H9 (cell line): ENCODE results near the gene EEF1E1. TPM values are rescaled to one million over a fixed set of nuclear protein-coding genes. Genes with fewer than 3 reads are reported as not detected.

ENCODE experiments used
- DNase-seq: peaks from one replicate; pipeline ENCODE4 v3.0.0-alpha.2; 2017
- H2AFZ ChIP-seq: one replicate; pipeline ENCODE4 v1.6.1; 2013; ENCODE audit warnings: mild to moderate bottlenecking, low read length, control low read depth, moderate library complexity
- H2AK5ac ChIP-seq: 2 replicates; pipeline ENCODE4 v1.6.1; 2013; ENCODE audit warnings: low read length, control low read depth, mixed read lengths; ENCODE audit not compliant: insufficient read length
- H2BK120ac ChIP-seq: one replicate; pipeline ENCODE4 v1.6.1; 2013; ENCODE audit warnings: low read depth, mild to moderate bottlenecking, low read length, control low read depth, inconsistent platforms; ENCODE audit not compliant: poor library complexity, severe bottlenecking
- H2BK12ac ChIP-seq: 2 replicates; pipeline ENCODE4 v1.6.1; 2013; ENCODE audit warnings: low read length, control low read depth, mixed read lengths, low read depth; ENCODE audit not compliant: insufficient read length
- H2BK15ac ChIP-seq: 2 replicates; pipeline ENCODE4 v1.6.1; 2013; ENCODE audit warnings: low read depth, low read length, control low read depth
- H2BK20ac ChIP-seq: one replicate; pipeline ENCODE4 v1.6.1; 2013; ENCODE audit warnings: low read depth, mild to moderate bottlenecking, low read length, control low read depth, inconsistent platforms; ENCODE audit not compliant: poor library complexity, severe bottlenecking
- H2BK5ac ChIP-seq: 2 replicates; pipeline ENCODE4 v1.6.1; 2013; ENCODE audit warnings: low read length, control low read depth, mixed read lengths; ENCODE audit not compliant: insufficient read length
- H3K14ac ChIP-seq: 2 replicates; pipeline ENCODE4 v1.6.1; 2013; ENCODE audit warnings: low read length, control low read depth; ENCODE audit not compliant: insufficient read depth
- H3K18ac ChIP-seq: 2 replicates; pipeline ENCODE4 v1.6.1; 2013; ENCODE audit warnings: low read depth, mild to moderate bottlenecking, mixed read lengths, low read length, control low read depth; ENCODE audit not compliant: insufficient read length
- H3K23ac ChIP-seq: 2 replicates; pipeline ENCODE4 v1.6.1; 2013; ENCODE audit warnings: low read length, control low read depth, mixed read lengths, low read depth; ENCODE audit not compliant: insufficient read length
- H3K23me2 ChIP-seq: 2 replicates; pipeline ENCODE4 v1.6.1; 2013; ENCODE audit warnings: low read depth, mild to moderate bottlenecking, mixed read lengths, low read length, control low read depth; ENCODE audit not compliant: insufficient read length, poor library complexity, severe bottlenecking
- H3K27ac ChIP-seq: 2 replicates; pipeline ENCODE4 v1.5.1; 2013; ENCODE audit warnings: low read length, control low read depth, mixed read lengths, low read depth; ENCODE audit not compliant: insufficient read length
- H3K27me3 ChIP-seq: 2 replicates; pipeline ENCODE4 v1.6.1; 2013; ENCODE audit warnings: low read length, control low read depth, inconsistent platforms; ENCODE audit not compliant: insufficient read depth
- H3K4ac ChIP-seq: 2 replicates; pipeline ENCODE4 v1.6.1; 2013; ENCODE audit warnings: low read depth, mild to moderate bottlenecking, control low read depth, inconsistent platforms, low read length, moderate library complexity
- H3K4me1 ChIP-seq: 2 replicates; pipeline ENCODE4 v1.6.1; 2013; ENCODE audit warnings: low read length, control low read depth, inconsistent platforms; ENCODE audit not compliant: insufficient read depth
- H3K4me2 ChIP-seq: 2 replicates; pipeline ENCODE4 v1.6.1; 2013; ENCODE audit warnings: low read length, control low read depth, mixed read lengths; ENCODE audit not compliant: insufficient read length, insufficient read depth
- H3K56ac ChIP-seq: 2 replicates; pipeline ENCODE4 v1.6.1; 2013; ENCODE audit warnings: low read depth, mild to moderate bottlenecking, mixed read lengths, low read length, control low read depth; ENCODE audit not compliant: insufficient read length
- H3K79me1 ChIP-seq: 2 replicates; pipeline ENCODE4 v1.6.1; 2013; ENCODE audit warnings: low read depth, mild to moderate bottlenecking, moderate library complexity, low read length, control low read depth, inconsistent platforms; ENCODE audit not compliant: insufficient read depth, poor library complexity, severe bottlenecking
- H3K79me2 ChIP-seq: 2 replicates; pipeline ENCODE4 v1.6.1; 2013; ENCODE audit warnings: low read length, control low read depth, inconsistent platforms; ENCODE audit not compliant: insufficient read depth
- H3K9ac ChIP-seq: 2 replicates; pipeline ENCODE4 v1.6.1; 2013; ENCODE audit warnings: low read length, control low read depth, mixed read lengths; ENCODE audit not compliant: insufficient read length; ENCODE audit errors: extremely low read depth
- H3K9me3 ChIP-seq: one replicate; pipeline ENCODE4 v1.6.1; 2013; ENCODE audit warnings: low read depth, low read length, inconsistent platforms; ENCODE audit not compliant: control insufficient read depth
- H3T11ph ChIP-seq: one replicate; pipeline ENCODE4 v1.6.1; 2013; ENCODE audit warnings: mild to moderate bottlenecking, low read length, control low read depth, inconsistent platforms
- H4K20me1 ChIP-seq: one replicate; pipeline ENCODE4 v1.6.1; 2013; ENCODE audit not compliant: control insufficient read depth, insufficient read length, insufficient read depth
- H4K5ac ChIP-seq: 2 replicates; pipeline ENCODE4 v1.6.1; 2013; ENCODE audit warnings: low read depth, mild to moderate bottlenecking, mixed read lengths, low read length, control low read depth; ENCODE audit not compliant: insufficient read length
- H4K8ac ChIP-seq: replicated peaks from 2 replicates; pipeline ENCODE4 v1.6.1; 2013; ENCODE audit warnings: low read length, control low read depth, mixed read lengths, low read depth; ENCODE audit not compliant: insufficient read length
- H4K91ac ChIP-seq: 2 replicates; pipeline ENCODE4 v1.6.1; 2013; ENCODE audit warnings: low read depth, mild to moderate bottlenecking, moderate library complexity, mixed read lengths, low read length, control low read depth; ENCODE audit not compliant: insufficient read length
- H3K27ac Mint-ChIP-seq, 3 experiments: 2 replicates in 2 of 3; 3 replicates in 1 of 3; pipeline ENCODE4 v1.8.0; 2020 to 2021; ENCODE audit warnings: mixed read lengths in 3 of 3, mild to moderate bottlenecking in 1 of 3, moderate library complexity in 1 of 3
- H3K27me3 Mint-ChIP-seq: 2 replicates; pipeline ENCODE4 v1.8.0; 2021; ENCODE audit warnings: low read depth, mild to moderate bottlenecking, moderate library complexity, mixed read lengths
- H3K36me3 Mint-ChIP-seq, 3 experiments: 2 replicates in 2 of 3; 3 replicates in 1 of 3; pipeline ENCODE4 v1.8.0; 2020 to 2021; ENCODE audit warnings: low read depth in 3 of 3, mixed read lengths in 3 of 3; ENCODE audit not compliant: insufficient read depth in 1 of 3
- H3K4me1 Mint-ChIP-seq, 2 experiments: 2 replicates each; pipeline ENCODE4 v1.8.0; 2020; ENCODE audit warnings: mixed read lengths in 2 of 2
- H3K4me3 Mint-ChIP-seq, 2 experiments: 2 replicates in 1 of 2; 3 replicates in 1 of 2; pipeline ENCODE4 v1.8.0; 2020 to 2021; ENCODE audit warnings: mild to moderate bottlenecking in 2 of 2, mixed read lengths in 2 of 2, moderate library complexity in 1 of 2
- H3K9me3 Mint-ChIP-seq, 2 experiments: 2 replicates in 1 of 2; 3 replicates in 1 of 2; pipeline ENCODE4 v1.8.0; 2020; ENCODE audit warnings: mild to moderate bottlenecking in 2 of 2, mixed read lengths in 2 of 2, moderate library complexity in 1 of 2
- CTCF ChIP-seq: fragments of 200-600 bp; sonication (generic); conservative IDR thresholded peaks from 3 replicates; pipeline ENCODE4 v1.8.0; 2021; ENCODE audit warnings: antibody characterized with exemption, mild to moderate bottlenecking
- WGBS: extraction: QIAGEN DNeasy Blood & Tissue Kit; methylation state at CpG from one replicate; pipeline ENCODE4 v1.1.7; 2013; ENCODE audit warnings: missing lambda C conversion rate, low lambda C conversion rate, mixed read lengths; ENCODE audit not compliant: insufficient read length; ENCODE audit errors: extremely low coverage; 5-methylcytosine and 5-hydroxymethylcytosine counted together
- total RNA-seq: library from RNA; stranded (reverse); gene quantifications from 2 replicates; pipeline ENCODE4 v1.2.1, GENCODE V29; 2021

Gene EEF1E1
- total RNA-seq, 1 experiment from 2014 or later: 71.8 TPM

GRCh38 chr6:8069631-8070284, 32.6 kb downstream of the EEF1E1 start:
- Histone ChIP-seq H2BK120ac (no peak overlapping the region), H4K5ac (no peak overlapping the region), H4K8ac (no peak overlapping the region), H2BK5ac (no peak overlapping the region), H2BK15ac (no peak overlapping the region), H2BK20ac (no peak overlapping the region), H3K27me3 (no peaks in the 10 kb centered on the region), H3K4ac (no peak overlapping the region), H3K4me2 (no peak overlapping the region), H2BK12ac (no peak overlapping the region), H3K56ac (no peak overlapping the region), H4K91ac (no peak overlapping the region), H3K23ac (no peak overlapping the region), H3K79me2 (no peaks in the 10 kb centered on the region), H3K27ac (no peak overlapping the region), H3K9me3 (no peaks in the 10 kb centered on the region), H2AK5ac (no peak overlapping the region), H3K18ac (no peak overlapping the region), H3K79me1 (no peaks in the 10 kb centered on the region), H2AFZ (no peak overlapping the region), H3K14ac (no peak overlapping the region), H3K23me2 (no peaks in the 10 kb centered on the region), H3K9ac (no peak overlapping the region), H3T11ph (no peak overlapping the region), H3K4me1 (no peaks in the 10 kb centered on the region), H4K20me1 (no peaks in the 10 kb centered on the region)
- no peaks in the 10 kb centered on the region for H3K9me3 Mint-ChIP-seq
- TF ChIP-seq CTCF: no peak
- H3K4me1 Mint-ChIP-seq: peaks cover 9 to 11% of the 10 kb centered on the region in 2 experiments
- WGBS: no CpG with 5 or more reads among the region's 3 CpGs
- H3K27me3 Mint-ChIP-seq: peaks cover 7% of the 10 kb centered on the region
- no peak overlapping the region for H3K4me3 Mint-ChIP-seq
- no peak overlapping the region for H3K27ac Mint-ChIP-seq
- no peaks in the 10 kb centered on the region for H3K36me3 Mint-ChIP-seq
- no peak for DNase-seq
